Epithelial cell of proximal tubule (primary cell): ENCODE measurements around the gene ULBP2. TPM values are rescaled to one million over a fixed set of nuclear protein-coding genes. Genes with fewer than 3 reads are reported as not detected.
"Not testable (repeated sequence)": the region's sequence is repeated elsewhere in the genome, so short reads cannot be mapped to it uniquely, and the experiment has no call there.

Experiments
- DNase-seq: peaks from one replicate; pipeline ENCODE4 v3.0.0-alpha.2; 2011; ENCODE audit warnings: low read depth
- H3K4me3 ChIP-seq: 2 replicates; pipeline ENCODE4 v1.5.1; 2011; ENCODE audit warnings: low read depth, mild to moderate bottlenecking, low read length
- total RNA-seq: library from RNA; depleted of rRNA; stranded (reverse); fragments of >200 nt; gene quantifications from 2 replicates; pipeline ENCODE4 v1.2.3, GENCODE V29; 2015
- TF ChIP-seq, protein P1 (sequence below): conservative IDR thresholded peaks from 2 replicates; pipeline ENCODE4 v1.5.1; 2012; ENCODE audit warnings: low read depth, mild to moderate bottlenecking, low read length

The ULBP2 gene
- total RNA-seq, 1 donor from 2014 or later: 5.3 TPM

DNA sequence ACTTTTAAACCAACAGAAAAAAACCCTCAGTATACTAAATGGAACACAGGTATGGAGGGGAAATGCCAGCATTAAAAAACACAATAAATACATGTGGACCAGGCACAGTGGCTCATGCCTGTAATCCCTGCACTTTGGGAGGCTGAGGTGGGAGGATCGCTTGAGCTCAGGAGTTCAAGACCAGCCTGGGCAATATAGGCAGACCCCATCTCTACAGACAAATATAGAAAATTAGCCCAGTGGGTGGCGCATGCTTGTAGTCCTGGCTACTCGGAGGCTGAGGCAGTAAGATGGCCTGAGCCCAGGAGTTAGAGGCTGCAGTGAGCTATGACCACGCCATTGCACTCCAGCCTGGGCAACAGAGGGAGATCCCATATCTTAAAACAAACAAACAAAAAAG is 18.0 kb downstream of the ULBP2 start:
- H3K4me3 ChIP-seq, DNase-seq: not testable (repeated sequence)

DNA sequence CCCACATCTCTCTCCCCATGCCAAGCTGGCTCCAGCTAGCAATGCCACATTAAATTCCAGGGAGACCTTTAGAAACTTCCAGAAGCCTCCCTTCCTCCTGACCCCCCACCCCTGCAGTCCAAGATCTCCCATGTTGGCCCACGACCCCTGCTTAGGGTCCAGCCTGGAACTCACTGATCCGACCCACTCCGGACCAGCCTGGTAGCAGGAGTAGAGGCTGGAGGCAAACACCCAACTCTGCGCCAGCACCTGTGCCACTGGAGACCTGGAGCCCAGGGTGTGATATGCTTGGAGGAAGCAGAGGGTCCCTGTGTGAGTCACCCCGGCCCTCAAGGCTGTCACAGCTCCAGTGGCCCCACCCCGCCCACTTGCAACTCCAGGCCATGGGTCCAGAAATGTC is 18.7 kb downstream of the ULBP2 start:
- no peak for DNase-seq
- no peak overlapping the region for H3K4me3 ChIP-seq
- TF ChIP-seq, protein P1, sequence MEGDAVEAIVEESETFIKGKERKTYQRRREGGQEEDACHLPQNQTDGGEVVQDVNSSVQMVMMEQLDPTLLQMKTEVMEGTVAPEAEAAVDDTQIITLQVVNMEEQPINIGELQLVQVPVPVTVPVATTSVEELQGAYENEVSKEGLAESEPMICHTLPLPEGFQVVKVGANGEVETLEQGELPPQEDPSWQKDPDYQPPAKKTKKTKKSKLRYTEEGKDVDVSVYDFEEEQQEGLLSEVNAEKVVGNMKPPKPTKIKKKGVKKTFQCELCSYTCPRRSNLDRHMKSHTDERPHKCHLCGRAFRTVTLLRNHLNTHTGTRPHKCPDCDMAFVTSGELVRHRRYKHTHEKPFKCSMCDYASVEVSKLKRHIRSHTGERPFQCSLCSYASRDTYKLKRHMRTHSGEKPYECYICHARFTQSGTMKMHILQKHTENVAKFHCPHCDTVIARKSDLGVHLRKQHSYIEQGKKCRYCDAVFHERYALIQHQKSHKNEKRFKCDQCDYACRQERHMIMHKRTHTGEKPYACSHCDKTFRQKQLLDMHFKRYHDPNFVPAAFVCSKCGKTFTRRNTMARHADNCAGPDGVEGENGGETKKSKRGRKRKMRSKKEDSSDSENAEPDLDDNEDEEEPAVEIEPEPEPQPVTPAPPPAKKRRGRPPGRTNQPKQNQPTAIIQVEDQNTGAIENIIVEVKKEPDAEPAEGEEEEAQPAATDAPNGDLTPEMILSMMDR: no peak

DNA sequence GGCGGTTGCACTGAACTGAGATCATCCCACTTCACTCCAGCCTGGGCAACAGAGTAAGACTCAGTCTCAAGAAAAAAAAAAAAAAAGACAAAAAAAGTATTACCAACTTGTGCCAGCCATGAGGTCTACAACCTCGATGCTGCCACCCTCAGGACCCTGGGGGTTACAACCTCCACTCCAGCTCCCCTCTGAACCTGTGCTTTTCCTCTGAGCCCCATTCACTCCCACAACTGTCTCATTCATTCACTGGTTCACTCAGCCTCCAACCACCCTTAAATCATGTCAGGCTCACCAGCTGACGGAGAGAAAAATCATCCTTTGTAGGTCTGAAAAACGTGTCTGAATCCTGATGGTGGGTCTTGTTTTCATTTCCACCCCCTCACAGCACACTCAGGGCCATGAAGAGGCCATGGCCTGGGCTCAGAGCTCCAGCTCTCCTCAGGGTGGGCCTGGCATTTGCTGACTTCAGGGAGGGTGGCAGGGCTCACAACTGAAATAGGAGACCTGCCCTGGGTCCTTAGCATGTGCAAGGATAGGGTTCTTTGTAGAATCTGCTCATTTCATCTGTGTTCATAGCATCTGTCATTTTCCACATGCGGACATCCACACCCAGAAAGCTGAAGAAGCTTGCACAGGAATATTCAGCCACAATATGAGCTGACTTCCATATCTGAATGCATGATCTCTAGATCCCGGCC is 20.1 kb downstream of the ULBP2 start:
- DNase-seq: no peak
- TF ChIP-seq, protein P1: peak; percentile 40
- H3K4me3 ChIP-seq: no peak overlapping the region

DNA sequence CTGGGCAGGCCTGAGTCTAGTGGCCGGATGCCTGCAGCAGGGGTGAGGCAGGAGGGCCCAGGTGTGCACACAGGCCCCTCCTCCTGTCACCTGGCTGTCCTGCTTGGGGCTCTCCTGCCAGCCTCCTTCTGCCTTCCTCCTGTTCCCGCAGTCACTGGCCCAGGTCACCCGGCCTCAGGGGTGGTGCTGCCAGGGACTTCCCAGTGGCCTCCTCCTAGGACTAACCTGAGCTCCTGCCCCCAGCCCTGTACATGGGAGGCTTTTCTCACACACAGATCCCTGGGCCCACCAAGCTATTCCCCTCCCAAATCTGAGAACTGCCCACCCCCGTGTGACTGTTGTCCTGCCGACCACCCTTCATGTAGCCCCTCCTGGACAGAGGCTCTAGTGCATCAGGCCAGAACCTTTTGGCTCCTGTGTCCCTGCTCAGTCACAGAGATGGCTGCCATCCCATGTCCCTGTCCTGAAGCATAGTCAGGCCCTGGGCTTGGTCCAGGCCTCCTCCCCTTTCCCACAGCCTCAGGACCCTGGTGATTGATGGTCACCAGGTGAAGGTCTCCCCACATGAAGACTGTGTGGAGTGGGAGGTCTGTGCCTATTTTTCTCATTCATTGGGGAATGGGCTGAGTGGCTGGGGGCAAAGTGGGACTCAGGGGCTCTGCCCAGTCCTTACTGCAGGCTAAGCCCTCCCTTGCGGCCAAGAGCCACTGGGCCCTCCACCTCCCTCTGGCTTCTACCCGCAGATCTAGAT is 20.8 kb downstream of the ULBP2 start:
- TF ChIP-seq, protein P1: no peak
- H3K4me3 ChIP-seq: no peak overlapping the region
- DNase-seq: no peak

DNA sequence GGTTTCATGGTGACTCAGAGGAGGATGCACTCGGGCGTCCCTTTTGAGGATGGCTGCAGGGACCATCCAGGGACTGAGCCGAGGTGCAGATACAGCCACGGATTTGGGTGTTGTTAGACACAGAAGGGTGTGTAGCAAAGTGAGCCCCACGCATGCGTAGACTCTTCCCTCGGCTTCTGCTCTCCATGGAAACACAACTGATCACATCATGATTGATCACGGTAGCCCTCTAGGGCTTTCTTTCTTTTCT is 21.3 kb downstream of the ULBP2 start:
- TF ChIP-seq, protein P1: no peak
- DNase-seq: no peak
- H3K4me3 ChIP-seq: peak overlapping the region; percentile 39

DNA sequence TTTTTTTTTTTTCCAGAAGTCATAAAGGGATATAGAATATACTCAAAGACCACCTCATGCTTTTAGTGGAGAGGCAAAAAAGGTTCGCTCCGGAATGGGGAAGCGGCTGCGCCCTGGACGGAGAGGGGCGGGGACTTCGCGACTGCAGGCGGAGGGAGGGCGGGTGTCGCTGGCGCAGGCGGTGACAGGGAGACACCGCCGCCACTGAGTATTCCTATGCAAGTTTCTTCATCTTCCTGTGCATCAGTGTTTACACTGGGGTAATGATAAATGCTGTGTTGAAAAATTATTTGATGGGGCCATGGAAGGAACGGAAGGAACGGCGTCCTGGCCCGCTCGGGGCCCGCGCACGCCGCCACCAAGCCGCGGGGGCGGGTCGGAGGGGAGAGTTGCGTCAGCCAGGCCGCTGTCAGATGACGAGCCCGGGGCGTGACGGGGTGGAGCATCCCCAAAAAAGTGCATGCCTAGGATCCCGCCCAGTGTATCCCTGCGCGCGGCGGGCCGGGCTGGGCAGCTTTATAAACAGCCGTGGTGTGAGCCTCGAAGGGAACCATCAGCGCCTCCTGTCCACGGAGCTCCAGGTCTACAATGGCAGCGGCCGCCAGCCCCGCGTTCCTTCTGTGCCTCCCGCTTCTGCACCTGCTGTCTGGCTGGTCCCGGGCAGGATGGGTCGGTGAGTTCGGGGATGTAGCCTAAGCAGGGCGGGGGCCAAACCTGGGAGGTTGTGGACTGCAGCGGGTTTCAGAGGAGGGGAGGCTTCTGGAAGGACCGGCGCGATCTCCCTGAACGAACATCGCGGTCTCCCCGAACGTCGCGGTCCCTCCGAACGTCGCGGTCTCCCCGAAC is 21.9 kb downstream of the ULBP2 start, which contains the start of gene ULBP1:
TSS of gene ULBP1 (plus strand) at position 482 of the 846 bp plus-strand sequence. CDS start at position 589, 107 bp downstream.
- no peak for DNase-seq
- TF ChIP-seq, protein P1: no peak
- H3K4me3 ChIP-seq: peak within 1 kb of the TSS; percentile 39

DNA sequence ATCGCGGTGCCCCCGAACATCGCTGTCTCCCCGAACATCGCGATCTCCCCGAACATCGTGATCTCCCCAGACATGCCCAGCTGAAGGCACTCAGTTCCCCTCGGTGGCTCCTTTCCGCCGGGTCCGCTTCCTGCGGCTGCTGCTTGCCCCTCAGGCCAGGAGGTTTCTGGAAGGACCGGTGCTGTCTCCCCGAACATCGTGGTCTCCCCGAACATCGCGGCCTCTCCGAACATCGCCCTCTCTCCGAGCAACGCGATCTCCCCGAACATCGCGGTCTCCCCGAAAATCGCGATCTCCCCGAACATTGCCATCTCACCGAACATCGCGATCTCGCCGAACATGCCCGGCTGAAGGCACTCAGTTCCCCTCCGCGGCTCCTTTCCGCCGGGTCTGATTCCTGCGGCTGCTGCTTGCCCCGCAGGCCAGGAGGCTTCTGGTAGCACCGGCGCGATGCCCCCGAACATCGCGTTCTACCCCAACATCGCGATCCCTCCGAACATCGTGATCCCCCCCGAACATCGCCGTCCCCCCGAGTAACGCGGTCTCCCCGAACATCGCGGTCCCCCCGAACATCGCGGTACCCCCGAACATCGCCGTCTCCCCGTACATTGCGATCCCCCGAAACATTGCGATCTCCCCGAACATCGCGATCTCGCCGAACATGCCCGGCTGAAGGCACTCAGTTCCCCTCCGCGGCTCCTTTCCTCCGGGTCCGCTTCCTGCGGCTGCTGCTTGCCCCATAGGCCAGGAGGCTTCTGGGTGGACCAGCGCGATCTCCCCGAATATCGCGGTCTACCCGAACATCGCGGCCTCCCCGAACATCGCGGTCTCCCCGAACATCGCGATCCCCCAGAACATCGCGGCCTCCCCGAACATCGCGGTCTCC is 22.7 kb downstream of the ULBP2 start:
- H3K4me3 ChIP-seq: peak overlapping the region; percentile 39
- no peak for DNase-seq
- TF ChIP-seq, protein P1: no peak
